MCF 10A (cell line): Measurements from ENCODE around the gene VCAM1. TPM values are rescaled to one million over a fixed set of nuclear protein-coding genes. Genes with fewer than 3 reads are reported as not detected.

ENCODE experiments used
- BruUV-seq: library from RNA; stranded (reverse); fragments of 400-500 nt; replicated peaks from 2 replicates; lab custom pipeline; 2021; lab: Mats Ljungman, UMichigan
- CTCF ChIA-PET: fragments of 300-600 bp; sonication (Branson Sonifier 250); formaldehyde crosslinking; extraction: SDS; loops from one replicate; lab custom pipeline; 2021; ENCODE audit warnings: antibody characterized with exemption, inconsistent platforms; lab: Yijun Ruan, JAX
- POLR2A ChIA-PET: fragments of 300-600, 350-650 bp; sonication (Branson Sonifier 250); formaldehyde crosslinking; extraction: SDS; loops from one replicate; lab custom pipeline; 2020; ENCODE audit warnings: antibody characterized with exemption, inconsistent platforms; lab: Yijun Ruan, JAX
- DNase-seq: peaks from one replicate; pipeline ENCODE4 v3.0.0-alpha.2; 2018; ENCODE audit not compliant: unreplicated experiment
- H3K27ac Mint-ChIP-seq: one replicate; pipeline ENCODE4 v1.8.0; 2022; ENCODE audit warnings: mild to moderate bottlenecking, low read depth, mixed read lengths; ENCODE audit not compliant: unreplicated experiment
- H3K27me3 Mint-ChIP-seq: one replicate; pipeline ENCODE4 v1.8.0; 2022; ENCODE audit warnings: mixed read lengths; ENCODE audit not compliant: insufficient read depth, unreplicated experiment
- H3K36me3 Mint-ChIP-seq: one replicate; pipeline ENCODE4 v1.8.0; 2022; ENCODE audit warnings: mild to moderate bottlenecking, moderate library complexity, mixed read lengths; ENCODE audit not compliant: insufficient read depth, unreplicated experiment
- H3K4me1 Mint-ChIP-seq: one replicate; pipeline ENCODE4 v1.8.0; 2022; ENCODE audit warnings: mixed read lengths; ENCODE audit not compliant: insufficient read depth, unreplicated experiment
- H3K4me3 Mint-ChIP-seq: one replicate; pipeline ENCODE4 v1.8.0; 2022; ENCODE audit warnings: mild to moderate bottlenecking, moderate library complexity, mixed read lengths; ENCODE audit not compliant: unreplicated experiment
- H3K9me3 Mint-ChIP-seq: one replicate; pipeline ENCODE4 v1.8.0; 2022; ENCODE audit warnings: mixed read lengths; ENCODE audit not compliant: unreplicated experiment
- CTCF ChIP-seq: fragments of 200-600 bp; IDR thresholded peaks from one replicate; pipeline ENCODE4 v1.8.0; 2022; ENCODE audit warnings: antibody characterized with exemption, mild to moderate bottlenecking; ENCODE audit not compliant: unreplicated experiment
- intact Hi-C: fragments of 100-400 bp; cut with micrococcal nuclease; formaldehyde crosslinking; loops from 2 replicates; pipeline ENCODE4 v1.14.1; 2022
- total RNA-seq: library from RNA; stranded (reverse); gene quantifications from 2 replicates; pipeline ENCODE4 v1.2.3, GENCODE V29; 2022

Gene VCAM1
- total RNA-seq, 1 experiment from 2014 or later = not detected

- BruUV-seq = no TSS peak
- Mint-ChIP-seq H3K4me3 (no peak overlapping the region), H3K4me1 (peaks cover 8% of the 10 kb centered on the region), H3K27ac (no peak overlapping the region), H3K36me3 (no peaks in the 10 kb centered on the region), H3K9me3 (no peaks in the 10 kb centered on the region), H3K27me3 (no peaks in the 10 kb centered on the region)
- ChIA-PET POLR2A (no interaction called here), CTCF (no interaction called here)
- no peak for DNase-seq
- intact Hi-C loops = no loop called here
- TF ChIP-seq CTCF = no peak
Observed at GRCh38 chr1:100717218-100717617, 2.3 kb upstream of the VCAM1 start.

GRCh38 chr1:100718581-100718980 lies 961 bp upstream of the VCAM1 start:
- H3K4me1 Mint-ChIP-seq = peaks cover 8% of the 10 kb centered on the region
- POLR2A ChIA-PET = no interaction called here
- CTCF ChIA-PET = no interaction called here
- no peaks in the 10 kb centered on the region for H3K36me3 Mint-ChIP-seq
- no peaks in the 10 kb centered on the region for H3K9me3 Mint-ChIP-seq
- no peak for DNase-seq
- no peak for TF ChIP-seq CTCF
- BruUV-seq = no TSS peak
- no peak overlapping the region for H3K4me3 Mint-ChIP-seq
- H3K27ac Mint-ChIP-seq = no peak overlapping the region
- intact Hi-C loops = no loop called here
- H3K27me3 Mint-ChIP-seq = no peaks in the 10 kb centered on the region

- Mint-ChIP-seq H3K4me3 (no peak overlapping the region), H3K4me1 (peaks cover 8% of the 10 kb centered on the region), H3K9me3 (no peaks in the 10 kb centered on the region), H3K27ac (no peak overlapping the region), H3K36me3 (no peaks in the 10 kb centered on the region), H3K27me3 (peaks cover 7% of the 10 kb centered on the region)
- BruUV-seq = no TSS peak
- intact Hi-C loops = no loop called here
- POLR2A ChIA-PET = no interaction called here
- CTCF ChIA-PET = interaction anchor here (1.8 kb wide), 1 partner anchor 148 kb away, joined by 3 read pairs; no protein-coding TSS in a partner anchor
- TF ChIP-seq CTCF = no peak
- DNase-seq = no peak
Observed at GRCh38 chr1:100720101-100720500, 559 bp downstream of the VCAM1 start.

- Mint-ChIP-seq H3K27ac (no peak overlapping the region), H3K27me3 (peaks cover 11% of the 10 kb centered on the region), H3K9me3 (no peaks in the 10 kb centered on the region), H3K4me1 (peaks cover 8% of the 10 kb centered on the region), H3K4me3 (no peak overlapping the region), H3K36me3 (no peaks in the 10 kb centered on the region)
- no TSS peak for BruUV-seq
- DNase-seq = no peak
- CTCF ChIA-PET = interaction anchor here (1.8 kb wide), 1 partner anchor 148 kb away, joined by 3 read pairs; no protein-coding TSS in a partner anchor
- POLR2A ChIA-PET = no interaction called here
- intact Hi-C loops = no loop called here
- no peak for TF ChIP-seq CTCF
Observed at GRCh38 chr1:100720751-100721150, 1.2 kb downstream of the VCAM1 start.
